ENCODE results near the gene ACAD10. TPM values are rescaled to one million over a fixed set of nuclear protein-coding genes. Genes with fewer than 3 reads are reported as not detected.

The ACAD10 gene
- total and polyA plus RNA-seq, 10 of the 15 experiments (the other 5 are each of a cell fraction or from before 2014, with no cell fraction given): 2.9 to 21.9 (median 17.5) TPM

DNA sequence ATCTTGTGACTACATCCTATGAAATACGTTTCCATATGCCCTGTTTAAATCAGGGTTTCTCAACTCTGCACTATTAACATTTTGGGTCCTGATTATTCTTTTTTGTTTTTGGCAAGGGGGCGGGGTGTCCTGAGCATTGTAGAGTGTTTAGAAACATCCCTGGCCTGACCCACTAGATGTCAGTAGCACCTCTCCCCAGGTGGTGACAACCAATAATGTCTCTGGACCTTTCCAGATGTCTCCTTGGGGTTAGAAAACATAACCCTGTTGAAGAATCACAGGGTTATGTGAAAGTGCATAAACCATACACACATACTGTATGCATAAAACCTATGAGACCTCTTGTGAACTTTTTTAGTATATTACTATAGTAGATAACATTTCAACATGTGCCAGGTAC is 1.4 kb downstream of the ACAD10 start (continued):
- TF ChIP-seq RAD51 (IDR thresholded peaks at IDR 0.05) (no peak), BACH1 (IDR thresholded peaks at IDR 0.05; ENCODE audit: borderline replicate concordance) (no peak)
- TF ChIP-seq, protein P1, sequence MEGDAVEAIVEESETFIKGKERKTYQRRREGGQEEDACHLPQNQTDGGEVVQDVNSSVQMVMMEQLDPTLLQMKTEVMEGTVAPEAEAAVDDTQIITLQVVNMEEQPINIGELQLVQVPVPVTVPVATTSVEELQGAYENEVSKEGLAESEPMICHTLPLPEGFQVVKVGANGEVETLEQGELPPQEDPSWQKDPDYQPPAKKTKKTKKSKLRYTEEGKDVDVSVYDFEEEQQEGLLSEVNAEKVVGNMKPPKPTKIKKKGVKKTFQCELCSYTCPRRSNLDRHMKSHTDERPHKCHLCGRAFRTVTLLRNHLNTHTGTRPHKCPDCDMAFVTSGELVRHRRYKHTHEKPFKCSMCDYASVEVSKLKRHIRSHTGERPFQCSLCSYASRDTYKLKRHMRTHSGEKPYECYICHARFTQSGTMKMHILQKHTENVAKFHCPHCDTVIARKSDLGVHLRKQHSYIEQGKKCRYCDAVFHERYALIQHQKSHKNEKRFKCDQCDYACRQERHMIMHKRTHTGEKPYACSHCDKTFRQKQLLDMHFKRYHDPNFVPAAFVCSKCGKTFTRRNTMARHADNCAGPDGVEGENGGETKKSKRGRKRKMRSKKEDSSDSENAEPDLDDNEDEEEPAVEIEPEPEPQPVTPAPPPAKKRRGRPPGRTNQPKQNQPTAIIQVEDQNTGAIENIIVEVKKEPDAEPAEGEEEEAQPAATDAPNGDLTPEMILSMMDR (IDR thresholded peaks at IDR 0.05 in 2 of 3, conservative IDR thresholded peaks at IDR 0.05 in 1 of 3; ENCODE audit: control insufficient read depth in 2 of 3, extremely low read depth in 1 of 3, insufficient read depth in 1 of 3, low read depth in 3 of 3, low read length in 3 of 3): peak; percentile 50 to 59 (median 58); a peak in 5 of 6 replicates

DNA sequence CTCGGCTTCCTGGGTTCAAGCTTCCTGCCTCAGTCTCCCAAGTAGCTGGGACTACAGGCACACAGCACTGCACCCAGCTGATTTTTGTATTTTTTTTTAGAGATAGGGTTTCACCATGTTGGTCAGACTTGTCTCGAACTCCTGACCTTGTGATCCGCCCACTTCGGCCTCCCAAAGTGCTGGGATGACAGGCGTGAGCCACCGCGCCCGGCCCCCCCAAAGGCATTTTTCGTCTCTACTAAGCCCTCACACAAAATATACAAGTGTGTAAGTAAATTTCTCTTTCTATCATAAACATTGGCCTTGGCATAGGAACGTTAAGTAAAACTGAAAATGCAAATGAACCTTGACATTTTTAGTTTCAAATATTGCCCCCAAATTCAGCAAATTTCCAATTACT is 2.1 kb downstream of the ACAD10 start:
- no peaks in the 10 kb centered on the region for H3K9me3 ChIP-seq (replicated peaks; ENCODE audit: control insufficient read depth, insufficient read depth, low read length)
- POLR2A ChIA-PET: interaction anchor here (0.6 kb wide), 1 partner anchor 138 kb away, joined by 3 read pairs; no protein-coding TSS in a partner anchor
- intact Hi-C loops (cut with micrococcal nuclease; ENCODE audit: unreplicated experiment) (loop anchor here (1.0 to 10.0 kb wide), 3 partner anchors 100 to 293 kb away; no protein-coding TSS in a partner anchor), in situ Hi-C loops (cut with MboI) (loop anchor here (5.0 kb wide), 1 partner anchor 124 kb away; no protein-coding TSS in a partner anchor)
- H3K9ac ChIP-seq (ENCODE audit: control insufficient read depth, insufficient read depth, low read length): no peak overlapping the region
- 89% methylated on average over 10 of the region's 10 CpGs for WGBS (ENCODE audit: insufficient coverage, insufficient replicate concordance, low lambda C conversion rate, missing lambda C conversion rate)
- BruUV-seq (replicated peaks): no TSS peak
- H2AFZ ChIP-seq (ENCODE audit: control insufficient read depth, low read depth, low read length): no peak overlapping the region
- no peak for ATAC-seq
- TF ChIP-seq BACH1 (IDR thresholded peaks at IDR 0.05; ENCODE audit: borderline replicate concordance): no peak
- TF ChIP-seq, protein P2, sequence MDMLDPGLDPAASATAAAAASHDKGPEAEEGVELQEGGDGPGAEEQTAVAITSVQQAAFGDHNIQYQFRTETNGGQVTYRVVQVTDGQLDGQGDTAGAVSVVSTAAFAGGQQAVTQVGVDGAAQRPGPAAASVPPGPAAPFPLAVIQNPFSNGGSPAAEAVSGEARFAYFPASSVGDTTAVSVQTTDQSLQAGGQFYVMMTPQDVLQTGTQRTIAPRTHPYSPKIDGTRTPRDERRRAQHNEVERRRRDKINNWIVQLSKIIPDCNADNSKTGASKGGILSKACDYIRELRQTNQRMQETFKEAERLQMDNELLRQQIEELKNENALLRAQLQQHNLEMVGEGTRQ (IDR thresholded peaks at IDR 0.05; ENCODE audit: borderline replicate concordance, low read depth, low read length): no peak
- TF ChIP-seq NR2F1 (conservative IDR thresholded peaks at IDR 0.05): no peak
- TF ChIP-seq ZZZ3 (IDR thresholded peaks at IDR 0.05; ENCODE audit: control insufficient read depth, insufficient read length, low read depth): no peak
- no peak for TF ChIP-seq JUNB (IDR thresholded peaks at IDR 0.05)
- TF ChIP-seq ZNF274 (IDR thresholded peaks at IDR 0.05; ENCODE audit: insufficient read depth, insufficient read length): no peak
- TF ChIP-seq ATF2 (IDR thresholded peaks at IDR 0.05; ENCODE audit: low read length): no peak
- TF ChIP-seq, protein P3, sequence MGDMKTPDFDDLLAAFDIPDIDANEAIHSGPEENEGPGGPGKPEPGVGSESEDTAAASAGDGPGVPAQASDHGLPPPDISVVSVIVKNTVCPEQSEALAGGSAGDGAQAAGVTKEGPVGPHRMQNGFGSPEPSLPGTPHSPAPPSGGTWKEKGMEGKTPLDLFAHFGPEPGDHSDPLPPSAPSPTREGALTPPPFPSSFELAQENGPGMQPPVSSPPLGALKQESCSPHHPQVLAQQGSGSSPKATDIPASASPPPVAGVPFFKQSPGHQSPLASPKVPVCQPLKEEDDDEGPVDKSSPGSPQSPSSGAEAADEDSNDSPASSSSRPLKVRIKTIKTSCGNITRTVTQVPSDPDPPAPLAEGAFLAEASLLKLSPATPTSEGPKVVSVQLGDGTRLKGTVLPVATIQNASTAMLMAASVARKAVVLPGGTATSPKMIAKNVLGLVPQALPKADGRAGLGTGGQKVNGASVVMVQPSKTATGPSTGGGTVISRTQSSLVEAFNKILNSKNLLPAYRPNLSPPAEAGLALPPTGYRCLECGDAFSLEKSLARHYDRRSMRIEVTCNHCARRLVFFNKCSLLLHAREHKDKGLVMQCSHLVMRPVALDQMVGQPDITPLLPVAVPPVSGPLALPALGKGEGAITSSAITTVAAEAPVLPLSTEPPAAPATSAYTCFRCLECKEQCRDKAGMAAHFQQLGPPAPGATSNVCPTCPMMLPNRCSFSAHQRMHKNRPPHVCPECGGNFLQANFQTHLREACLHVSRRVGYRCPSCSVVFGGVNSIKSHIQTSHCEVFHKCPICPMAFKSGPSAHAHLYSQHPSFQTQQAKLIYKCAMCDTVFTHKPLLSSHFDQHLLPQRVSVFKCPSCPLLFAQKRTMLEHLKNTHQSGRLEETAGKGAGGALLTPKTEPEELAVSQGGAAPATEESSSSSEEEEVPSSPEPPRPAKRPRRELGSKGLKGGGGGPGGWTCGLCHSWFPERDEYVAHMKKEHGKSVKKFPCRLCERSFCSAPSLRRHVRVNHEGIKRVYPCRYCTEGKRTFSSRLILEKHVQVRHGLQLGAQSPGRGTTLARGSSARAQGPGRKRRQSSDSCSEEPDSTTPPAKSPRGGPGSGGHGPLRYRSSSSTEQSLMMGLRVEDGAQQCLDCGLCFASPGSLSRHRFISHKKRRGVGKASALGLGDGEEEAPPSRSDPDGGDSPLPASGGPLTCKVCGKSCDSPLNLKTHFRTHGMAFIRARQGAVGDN (IDR thresholded peaks at IDR 0.05): no peak
- no peak for TF ChIP-seq MEF2B (IDR thresholded peaks at IDR 0.05; ENCODE audit: partially characterized antibody, poor library complexity, severe bottlenecking)
- no peak for TF ChIP-seq DPF2 (IDR thresholded peaks at IDR 0.05)
- TF ChIP-seq GATAD2B (conservative IDR thresholded peaks at IDR 0.05; ENCODE audit: low read depth): no peak
- H3K27me3 ChIP-seq (replicated peaks in 1 of 2; ENCODE audit: control insufficient read depth in 2 of 2, insufficient read depth in 2 of 2, low read length in 1 of 2): no peaks in the 10 kb centered on the region
- FAIRE-seq: no peak
- H3K27ac ChIP-seq (ENCODE audit: control insufficient read depth, insufficient read depth): no peak overlapping the region
- SMC1A ChIA-PET (ENCODE audit: uncharacterized antibody, unreplicated experiment): interaction anchor here (1.0 kb wide), 1 partner anchor 125 kb away, joined by 5 read pairs; no protein-coding TSS in a partner anchor
- no peak overlapping the region for H3K4me3 ChIP-seq
- DNase-seq (ENCODE audit: low read depth, low spot score): no peak
- CTCF ChIA-PET: interaction anchor here (3.7 kb wide), 1 partner anchor 125 kb away, joined by 17 read pairs; no protein-coding TSS in a partner anchor
- H3K36me3 ChIP-seq (ENCODE audit: control insufficient read depth in 2 of 2, insufficient read depth in 2 of 2, low read length in 1 of 2): peaks cover 0 to 3% of the 10 kb centered on the region in 2 experiments; a peak in 1 of 4 replicates
- no peaks in the 10 kb centered on the region for H4K20me1 ChIP-seq (ENCODE audit: control insufficient read depth, insufficient read depth)
- peaks cover 43% of the 10 kb centered on the region for H3K79me2 ChIP-seq (ENCODE audit: control insufficient read depth, insufficient read depth, low read length)
- RAD21 ChIA-PET (ENCODE audit: unreplicated experiment): interaction anchor here (1.6 kb wide), 1 partner anchor 125 kb away, joined by 6 read pairs; no protein-coding TSS in a partner anchor
- no peak overlapping the region for H3K4me2 ChIP-seq (ENCODE audit: control insufficient read depth, insufficient read depth)
- peaks cover 8% of the 10 kb centered on the region for H3K4me1 ChIP-seq (ENCODE audit: control insufficient read depth, insufficient read depth, low read length)
